ENCODE measurements around the gene DLGAP1. TPM values are rescaled to one million over a fixed set of nuclear protein-coding genes. Genes with fewer than 3 reads are reported as not detected.

The DLGAP1 gene
- total RNA-seq, 1 donor from 2014 or later: 7.7 TPM

DNA sequence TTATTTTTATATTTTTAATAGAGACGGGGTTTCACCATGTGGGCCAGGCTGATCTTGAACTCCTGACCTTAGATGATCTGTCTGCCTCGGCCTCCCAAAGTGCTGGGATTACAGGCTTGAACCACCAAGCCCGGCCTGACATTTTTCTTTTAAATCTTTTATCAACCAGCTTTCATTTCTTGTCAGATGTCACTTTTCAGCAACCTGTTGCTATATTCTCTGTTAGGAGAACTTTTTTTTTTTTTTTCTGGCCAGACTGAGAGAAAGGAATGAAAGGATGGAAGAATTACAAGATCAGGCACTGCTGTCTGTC lies 858.8 kb downstream of the DLGAP1 start:
- no peak for TF ChIP-seq CTCF (IDR thresholded peaks at IDR 0.05)
- H3K4me1 Mint-ChIP-seq (ENCODE audit: low read depth): peaks cover 53% of the 10 kb centered on the region
- no peaks in the 10 kb centered on the region for H3K36me3 Mint-ChIP-seq (ENCODE audit: low read depth)
- H3K4me3 Mint-ChIP-seq (ENCODE audit: unreplicated experiment): no peak overlapping the region
- no peak for DNase-seq (ENCODE audit: low spot score)
- no peaks in the 10 kb centered on the region for H3K27me3 Mint-ChIP-seq (ENCODE audit: low read depth)
- H3K9me3 Mint-ChIP-seq (ENCODE audit: low read depth): no peaks in the 10 kb centered on the region
- H3K27ac Mint-ChIP-seq (ENCODE audit: unreplicated experiment): peak overlapping the region; percentile 99

- no peak for DNase-seq (ENCODE audit: low spot score)
- peak overlapping the region; percentile 81 for H3K4me3 Mint-ChIP-seq (ENCODE audit: unreplicated experiment)
- no peak for TF ChIP-seq CTCF (IDR thresholded peaks at IDR 0.05)
- peak overlapping the region; percentile 99 for H3K27ac Mint-ChIP-seq (ENCODE audit: unreplicated experiment)
- no peaks in the 10 kb centered on the region for H3K9me3 Mint-ChIP-seq (ENCODE audit: low read depth)
- H3K27me3 Mint-ChIP-seq (ENCODE audit: low read depth): no peaks in the 10 kb centered on the region
- H3K4me1 Mint-ChIP-seq (ENCODE audit: low read depth): peaks cover 53% of the 10 kb centered on the region
- H3K36me3 Mint-ChIP-seq (ENCODE audit: low read depth): no peaks in the 10 kb centered on the region
These were observed 859.5 kb downstream of the DLGAP1 start for GRCh38 chr18:3595369-3596273.

DNA sequence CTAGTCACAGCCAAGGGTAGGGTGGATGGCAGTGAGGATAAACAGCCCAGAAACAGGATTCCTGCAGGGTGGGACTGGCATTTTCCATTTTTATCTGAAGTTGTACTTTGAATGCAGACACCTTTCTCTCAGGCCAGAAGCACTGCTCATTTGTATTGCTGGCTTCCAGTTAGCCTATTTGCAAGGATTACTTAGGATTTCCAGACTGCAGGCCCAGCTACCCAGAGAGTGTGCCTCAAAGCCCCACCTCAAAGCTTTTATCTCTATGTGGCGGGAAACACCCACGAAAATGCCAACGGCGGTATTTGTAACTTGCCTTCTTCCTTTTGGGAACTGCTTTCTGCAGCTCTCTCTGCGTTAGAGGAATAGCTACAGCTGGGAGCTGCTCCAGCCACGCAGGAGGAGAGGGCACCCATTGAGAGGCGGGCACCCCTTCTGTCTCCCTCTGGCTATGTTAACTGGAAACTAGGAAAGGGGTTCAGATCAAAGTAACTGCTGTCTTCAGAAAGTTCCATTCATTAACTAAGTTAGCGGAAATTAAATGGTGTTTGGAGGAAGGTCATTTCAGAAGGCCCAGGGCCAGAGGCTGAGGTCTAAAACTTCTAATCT lies 860.2 kb downstream of the DLGAP1 start:
- Mint-ChIP-seq H3K36me3 (ENCODE audit: low read depth) (no peaks in the 10 kb centered on the region), H3K4me3 (ENCODE audit: unreplicated experiment) (peak overlapping the region; percentile 81), H3K9me3 (ENCODE audit: low read depth) (no peaks in the 10 kb centered on the region), H3K4me1 (ENCODE audit: low read depth) (peaks cover 53% of the 10 kb centered on the region), H3K27me3 (ENCODE audit: low read depth) (no peaks in the 10 kb centered on the region), H3K27ac (ENCODE audit: unreplicated experiment) (peak overlapping the region; percentile 99)
- no peak for DNase-seq (ENCODE audit: low spot score)
- no peak for TF ChIP-seq CTCF (IDR thresholded peaks at IDR 0.05)

GRCh38 chr18:3593904-3594759 lies 861.0 kb downstream of the DLGAP1 start:
- peak; percentile 85 for TF ChIP-seq CTCF (IDR thresholded peaks at IDR 0.05)
- Mint-ChIP-seq H3K27ac (ENCODE audit: unreplicated experiment) (peak overlapping the region; percentile 99), H3K9me3 (ENCODE audit: low read depth) (no peaks in the 10 kb centered on the region), H3K4me1 (ENCODE audit: low read depth) (peaks cover 51% of the 10 kb centered on the region), H3K4me3 (ENCODE audit: unreplicated experiment) (peak overlapping the region; percentile 81), H3K27me3 (ENCODE audit: low read depth) (no peaks in the 10 kb centered on the region), H3K36me3 (ENCODE audit: low read depth) (no peaks in the 10 kb centered on the region)
- DNase-seq (ENCODE audit: low spot score): no peak

DNA sequence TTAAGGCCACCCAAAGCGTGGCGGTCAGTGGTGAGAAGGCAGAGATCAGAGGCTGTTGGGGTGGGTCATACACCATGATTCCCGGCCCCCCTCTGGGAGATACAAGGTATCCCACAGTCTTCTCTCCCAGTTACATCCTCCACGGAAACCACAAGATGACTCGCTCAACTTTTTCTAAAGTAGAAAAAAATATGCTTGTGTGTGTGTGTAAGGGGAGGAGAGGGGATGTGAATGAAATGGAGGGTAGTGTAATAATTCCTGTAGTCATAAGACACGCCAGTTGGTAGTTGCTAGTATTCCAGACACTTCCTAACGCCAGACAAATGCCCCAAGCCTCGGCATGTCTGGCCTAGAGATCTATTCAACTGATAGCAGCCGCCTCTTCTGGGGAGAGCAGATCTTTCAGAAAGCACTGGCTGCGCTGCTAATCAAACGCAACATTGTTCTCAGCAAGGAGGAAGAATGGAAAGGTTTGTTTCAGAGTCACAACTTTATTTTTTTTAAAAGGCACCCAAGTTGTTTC lies 861.7 kb downstream of the DLGAP1 start:
- no peaks in the 10 kb centered on the region for H3K9me3 Mint-ChIP-seq (ENCODE audit: low read depth)
- no peaks in the 10 kb centered on the region for H3K36me3 Mint-ChIP-seq (ENCODE audit: low read depth)
- DNase-seq (ENCODE audit: low spot score): no peak
- peak; percentile 10 for TF ChIP-seq CTCF (IDR thresholded peaks at IDR 0.05)
- H3K27me3 Mint-ChIP-seq (ENCODE audit: low read depth): no peaks in the 10 kb centered on the region
- H3K27ac Mint-ChIP-seq (ENCODE audit: unreplicated experiment): peak overlapping the region; percentile 99
- H3K4me3 Mint-ChIP-seq (ENCODE audit: unreplicated experiment): peak overlapping the region; percentile 81
- H3K4me1 Mint-ChIP-seq (ENCODE audit: low read depth): peaks cover 51% of the 10 kb centered on the region
